MM.1S (cell line): ENCODE results near the gene FRY.

Experiments used
- DNase-seq: peaks from one replicate; pipeline ENCODE4 v3.0.0-alpha.2; 2015
- H2AFZ ChIP-seq: fragments of 300-600 bp; sonication (generic); 2 replicates; pipeline ENCODE4 v1.6.0; 2016; ENCODE audit warnings: antibody characterized with exemption, low read length
- H3F3A ChIP-seq: fragments of 300-600 bp; sonication (generic); 2 replicates; pipeline ENCODE4 v1.6.1; 2016; ENCODE audit warnings: mild to moderate bottlenecking, antibody characterized with exemption, low read length, moderate library complexity, mixed read lengths; ENCODE audit not compliant: insufficient read depth
- H3K27ac ChIP-seq: fragments of 300-600 bp; sonication (generic); 2 replicates; pipeline ENCODE4 v1.5.1; 2016; ENCODE audit warnings: mild to moderate bottlenecking, low read length
- H3K27me3 ChIP-seq: fragments of 300-600 bp; sonication (generic); replicated peaks from 2 replicates; pipeline ENCODE4 v1.6.0; 2016; ENCODE audit warnings: low read length; ENCODE audit not compliant: insufficient read depth
- H3K36me3 ChIP-seq: fragments of 300-600 bp; sonication (generic); replicated peaks from 2 replicates; pipeline ENCODE4 v1.6.1; 2016; ENCODE audit warnings: mild to moderate bottlenecking, low read length, mixed read lengths; ENCODE audit not compliant: insufficient read depth
- H3K4me1 ChIP-seq: fragments of 300-600 bp; sonication (generic); 2 replicates; pipeline ENCODE4 v1.6.1; 2016; ENCODE audit warnings: low read length, mixed read lengths
- H3K4me2 ChIP-seq: fragments of 300-600 bp; sonication (generic); 2 replicates; pipeline ENCODE4 v1.6.0; 2016; ENCODE audit warnings: low read depth, low read length
- H3K4me3 ChIP-seq: fragments of 300-600 bp; sonication (generic); 2 replicates; pipeline ENCODE4 v1.5.1; 2016; ENCODE audit warnings: low read length, mixed read lengths
- H3K79me2 ChIP-seq: fragments of 300-600 bp; sonication (generic); 2 replicates; pipeline ENCODE4 v1.6.1; 2016; ENCODE audit warnings: mixed run types, low read length, mixed read lengths
- H3K9ac ChIP-seq: fragments of 300-600 bp; sonication (generic); 2 replicates; pipeline ENCODE4 v1.6.1; 2016; ENCODE audit warnings: low read length, mixed read lengths
- H3K9me2 ChIP-seq: fragments of 300-600 bp; sonication (generic); replicated peaks from 2 replicates; pipeline ENCODE4 v1.6.1; 2016; ENCODE audit warnings: mild to moderate bottlenecking, low read length, mixed read lengths; ENCODE audit not compliant: insufficient read depth
- H3K9me3 ChIP-seq: fragments of 300-600 bp; sonication (generic); replicated peaks from 2 replicates; pipeline ENCODE4 v1.6.1; 2016; ENCODE audit warnings: mild to moderate bottlenecking, low read length, mixed read lengths; ENCODE audit not compliant: insufficient read depth
- H4K20me1 ChIP-seq: fragments of 300-600 bp; sonication (generic); 2 replicates; pipeline ENCODE4 v1.6.1; 2016; ENCODE audit warnings: mild to moderate bottlenecking, low read length, moderate library complexity, mixed read lengths; ENCODE audit not compliant: insufficient read depth
- CTCF ChIP-seq: fragments of 300-600 bp; sonication (generic); IDR thresholded peaks from 2 replicates; pipeline ENCODE4 v1.5.1; 2016; ENCODE audit warnings: antibody characterized with exemption, low read length, mixed read lengths
- EZH2 ChIP-seq: fragments of 300-600 bp; sonication (generic); optimal IDR thresholded peaks from 2 replicates; pipeline ENCODE3; 2017; ENCODE audit warnings: low read depth, mild to moderate bottlenecking, antibody characterized with exemption, low read length, mixed read lengths
- EZH2phosphoT487 ChIP-seq: fragments of 300-600 bp; sonication (generic); IDR thresholded peaks from 2 replicates; pipeline ENCODE4 v1.6.1; 2018; ENCODE audit warnings: antibody characterized with exemption, low read length

The FRY gene

GRCh38 chr13:32191452-32191998 lies 160.0 kb downstream of the FRY start:
- no peaks in the 10 kb centered on the region for H3K4me1 ChIP-seq
- TF ChIP-seq EZH2 (no peak), CTCF (no peak), EZH2phosphoT487 (no peak)
- no peak overlapping the region for H2AFZ ChIP-seq
- no peaks in the 10 kb centered on the region for H3K9me3 ChIP-seq
- no peak for DNase-seq
- no peak overlapping the region for H3K4me3 ChIP-seq
- H3K9ac ChIP-seq, result no peak overlapping the region
- no peak overlapping the region for H3K27ac ChIP-seq
- H3K9me2 ChIP-seq, result no peaks in the 10 kb centered on the region
- H3K36me3 ChIP-seq, result no peaks in the 10 kb centered on the region
- H3K4me2 ChIP-seq, result no peak overlapping the region
- H3F3A ChIP-seq, result no peaks in the 10 kb centered on the region
- no peaks in the 10 kb centered on the region for H3K27me3 ChIP-seq
- no peaks in the 10 kb centered on the region for H3K79me2 ChIP-seq
- no peaks in the 10 kb centered on the region for H4K20me1 ChIP-seq

DNA sequence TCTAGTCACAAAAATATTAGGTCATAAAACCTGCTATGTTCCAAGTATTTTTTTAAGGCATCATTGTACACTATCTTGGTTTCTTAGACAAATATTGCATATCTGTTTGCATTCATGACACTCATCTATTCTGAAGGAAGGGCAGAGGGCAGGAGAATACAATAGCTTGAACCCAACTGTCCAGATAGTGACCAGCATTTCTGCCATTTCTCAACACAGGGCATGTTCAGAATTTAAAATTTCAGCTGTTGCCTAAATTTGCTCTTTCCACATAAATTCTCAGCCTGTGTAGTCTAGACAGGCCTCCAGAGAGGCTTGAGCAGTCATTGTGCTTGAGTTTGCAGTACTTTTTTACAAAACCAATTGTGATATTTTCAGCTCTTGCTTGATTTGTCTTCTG lies 164.1 kb downstream of the FRY start:
- H3K27me3 ChIP-seq, result no peaks in the 10 kb centered on the region
- H2AFZ ChIP-seq, result no peak overlapping the region
- H3K9ac ChIP-seq, result no peak overlapping the region
- H4K20me1 ChIP-seq, result no peaks in the 10 kb centered on the region
- H3K9me2 ChIP-seq, result no peaks in the 10 kb centered on the region
- no peaks in the 10 kb centered on the region for H3K9me3 ChIP-seq
- no peaks in the 10 kb centered on the region for H3F3A ChIP-seq
- no peak overlapping the region for H3K4me3 ChIP-seq
- no peaks in the 10 kb centered on the region for H3K36me3 ChIP-seq
- no peak for TF ChIP-seq CTCF
- TF ChIP-seq EZH2phosphoT487, result no peak
- TF ChIP-seq EZH2, result no peak
- H3K27ac ChIP-seq, result no peak overlapping the region
- no peaks in the 10 kb centered on the region for H3K79me2 ChIP-seq
- no peaks in the 10 kb centered on the region for H3K4me1 ChIP-seq
- DNase-seq, result no peak
- H3K4me2 ChIP-seq, result no peak overlapping the region

GRCh38 chr13:32199168-32199567 lies 167.6 kb downstream of the FRY start:
- DNase-seq, result no peak
- no peaks in the 10 kb centered on the region for H3K4me1 ChIP-seq
- no peak overlapping the region for H3K4me3 ChIP-seq
- no peak overlapping the region for H3K4me2 ChIP-seq
- no peaks in the 10 kb centered on the region for H3K79me2 ChIP-seq
- no peak overlapping the region for H2AFZ ChIP-seq
- no peaks in the 10 kb centered on the region for H3K9me2 ChIP-seq
- no peaks in the 10 kb centered on the region for H3K36me3 ChIP-seq
- TF ChIP-seq EZH2phosphoT487, result no peak
- TF ChIP-seq EZH2, result no peak
- TF ChIP-seq CTCF, result no peak
- no peaks in the 10 kb centered on the region for H4K20me1 ChIP-seq
- H3K9me3 ChIP-seq, result no peaks in the 10 kb centered on the region
- H3K27me3 ChIP-seq, result no peaks in the 10 kb centered on the region
- no peak overlapping the region for H3K9ac ChIP-seq
- no peak overlapping the region for H3K27ac ChIP-seq
- no peaks in the 10 kb centered on the region for H3F3A ChIP-seq
